Peyer's patch (tissue), 4 donors: ENCODE measurements around the gene IRAK2. TPM values are rescaled to one million over a fixed set of nuclear protein-coding genes. Genes with fewer than 3 reads are reported as not detected.
"Not testable (repeated sequence)": the region's sequence is repeated elsewhere in the genome, so short reads cannot be mapped to it uniquely, and the experiment has no call there.

Experiments used
- DNase-seq, 3 donors: peaks; one replicate each; pipeline ENCODE4 v3.0.0-alpha.2; 2017 to 2019
- H3K27ac ChIP-seq, 4 donors: fragments of 200-600 bp; sonication (generic); one replicate each; pipeline ENCODE4 v1.5.1; 2016 to 2019
- H3K27me3 ChIP-seq, 2 donors: fragments of 200-600 bp; sonication (generic); one replicate each; pipeline ENCODE4 v1.5.1; 2019
- H3K36me3 ChIP-seq, 3 donors: fragments of 200-600 bp; sonication (generic); one replicate each; pipeline ENCODE4 v1.5.1; 2016 to 2019
- H3K4me1 ChIP-seq, 4 donors: fragments of 200-600 bp; sonication (generic); one replicate each; pipeline ENCODE4 v1.5.1; 2016 to 2019
- H3K4me3 ChIP-seq, 4 donors: fragments of 200-600 bp; sonication (generic); 1 replicate in 3 of 4; 2 replicates in 1 of 4; pipeline ENCODE4 v1.5.1; 2016 to 2019; ENCODE audit warnings: mild to moderate bottlenecking in 1 of 4
- H3K9me3 ChIP-seq, 4 donors: fragments of 200-600 bp; sonication (generic); one replicate each; pipeline ENCODE4 v1.5.1; 2016 to 2019; ENCODE audit warnings: mild to moderate bottlenecking in 1 of 4
- POLR2A ChIP-seq, 2 donors: fragments of 450-650 bp; IDR thresholded peaks; one replicate each; pipeline ENCODE4 v1.5.1; 2017; ENCODE audit warnings: antibody characterized with exemption in 2 of 2, mild to moderate bottlenecking in 2 of 2, moderate library complexity in 2 of 2
- total RNA-seq, 4 donors: library from RNA; depleted of rRNA; stranded (reverse); fragments of >200 nt; gene quantifications; one replicate each; pipeline ENCODE4 v1.1.0, GENCODE V29; 2016
- TF ChIP-seq, protein P1 (sequence below), 6 experiments: fragments of 450-650 bp in 4 of 6; fragments of 200-600 bp in 2 of 6; sonication (generic) in 1 of 6; IDR thresholded peaks; one replicate each; pipeline ENCODE4 v1.5.1; 2017 to 2019; ENCODE audit warnings: antibody characterized with exemption in 6 of 6, mild to moderate bottlenecking in 3 of 6, moderate library complexity in 1 of 6

The IRAK2 gene
- total RNA-seq, 4 donors from 2014 or later, result 9.1 to 17.3 (median 11.0) TPM

GRCh38 chr3:10119376-10119775, 45.3 kb upstream of the IRAK2 start:
- Histone ChIP-seq H3K27me3 (no peaks in the 10 kb centered on the region), H3K9me3 (no peaks in the 10 kb centered on the region), H3K27ac (no peak overlapping the region), H3K4me3 (no peak overlapping the region), H3K36me3 (no peaks in the 10 kb centered on the region), H3K4me1 (peaks cover 0 to 18% (median 3%) of the 10 kb centered on the region in 4 donors)
- DNase-seq, result no peak
- TF ChIP-seq, protein P1, sequence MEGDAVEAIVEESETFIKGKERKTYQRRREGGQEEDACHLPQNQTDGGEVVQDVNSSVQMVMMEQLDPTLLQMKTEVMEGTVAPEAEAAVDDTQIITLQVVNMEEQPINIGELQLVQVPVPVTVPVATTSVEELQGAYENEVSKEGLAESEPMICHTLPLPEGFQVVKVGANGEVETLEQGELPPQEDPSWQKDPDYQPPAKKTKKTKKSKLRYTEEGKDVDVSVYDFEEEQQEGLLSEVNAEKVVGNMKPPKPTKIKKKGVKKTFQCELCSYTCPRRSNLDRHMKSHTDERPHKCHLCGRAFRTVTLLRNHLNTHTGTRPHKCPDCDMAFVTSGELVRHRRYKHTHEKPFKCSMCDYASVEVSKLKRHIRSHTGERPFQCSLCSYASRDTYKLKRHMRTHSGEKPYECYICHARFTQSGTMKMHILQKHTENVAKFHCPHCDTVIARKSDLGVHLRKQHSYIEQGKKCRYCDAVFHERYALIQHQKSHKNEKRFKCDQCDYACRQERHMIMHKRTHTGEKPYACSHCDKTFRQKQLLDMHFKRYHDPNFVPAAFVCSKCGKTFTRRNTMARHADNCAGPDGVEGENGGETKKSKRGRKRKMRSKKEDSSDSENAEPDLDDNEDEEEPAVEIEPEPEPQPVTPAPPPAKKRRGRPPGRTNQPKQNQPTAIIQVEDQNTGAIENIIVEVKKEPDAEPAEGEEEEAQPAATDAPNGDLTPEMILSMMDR (IDR thresholded peaks at IDR 0.05), result no peak
- TF ChIP-seq POLR2A (IDR thresholded peaks at IDR 0.05), result no peak

DNA sequence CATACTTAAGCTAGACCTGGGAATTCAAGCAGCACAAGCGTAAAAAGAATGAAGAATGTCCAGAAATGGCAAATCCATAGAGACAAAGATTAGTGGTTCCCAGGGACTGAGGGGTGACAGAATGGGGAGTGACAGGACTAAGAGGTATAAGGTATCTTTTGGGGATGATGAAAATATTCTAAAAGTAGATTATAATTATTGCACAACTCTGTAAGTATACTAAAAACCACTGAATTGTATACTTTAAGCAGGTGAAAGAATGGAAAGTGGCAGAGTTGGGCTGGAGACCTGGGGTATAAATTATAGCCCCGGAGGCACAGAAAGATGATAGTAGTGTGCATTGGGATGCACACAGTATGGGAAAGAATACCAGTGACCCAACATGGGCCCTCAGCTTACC, 43.7 kb upstream of the IRAK2 start:
- no peaks in the 10 kb centered on the region for H3K27me3 ChIP-seq
- no peak for DNase-seq
- H3K4me1 ChIP-seq, result peaks cover 0 to 18% (median 3%) of the 10 kb centered on the region in 4 donors
- no peak overlapping the region for H3K27ac ChIP-seq
- H3K36me3 ChIP-seq, result peaks cover 0 to 15% (median 0%) of the 10 kb centered on the region in 3 donors
- no peak for TF ChIP-seq POLR2A (IDR thresholded peaks at IDR 0.05)
- H3K9me3 ChIP-seq, result no peaks in the 10 kb centered on the region
- H3K4me3 ChIP-seq, result no peak overlapping the region

GRCh38 chr3:10122724-10123123, 42.0 kb upstream of the IRAK2 start:
- no peak for DNase-seq
- no peaks in the 10 kb centered on the region for H3K27me3 ChIP-seq
- no peak overlapping the region for H3K4me3 ChIP-seq
- peaks cover 0 to 4% (median 0%) of the 10 kb centered on the region in 4 donors for H3K4me1 ChIP-seq
- peaks cover 0 to 32% (median 0%) of the 10 kb centered on the region in 3 donors for H3K36me3 ChIP-seq
- H3K9me3 ChIP-seq, result no peaks in the 10 kb centered on the region
- H3K27ac ChIP-seq, result no peak overlapping the region
- TF ChIP-seq, protein P1 (IDR thresholded peaks at IDR 0.05), result no peak
- no peak for TF ChIP-seq POLR2A (IDR thresholded peaks at IDR 0.05)

GRCh38 chr3:10135872-10136271, 28.8 kb upstream of the IRAK2 start:
- not testable (repeated sequence) for H3K4me3 ChIP-seq, H3K27me3 ChIP-seq, DNase-seq, H3K27ac ChIP-seq, H3K4me1 ChIP-seq, H3K9me3 ChIP-seq, H3K36me3 ChIP-seq

- peaks cover 0 to 4% (median 0%) of the 10 kb centered on the region in 4 donors for H3K4me1 ChIP-seq
- H3K36me3 ChIP-seq, result no peaks in the 10 kb centered on the region
- no peaks in the 10 kb centered on the region for H3K27me3 ChIP-seq
- H3K9me3 ChIP-seq, result no peaks in the 10 kb centered on the region
- TF ChIP-seq, protein P1 (IDR thresholded peaks at IDR 0.05), result no peak
- no peak for TF ChIP-seq POLR2A (IDR thresholded peaks at IDR 0.05)
- no peak for DNase-seq
- no peak overlapping the region for H3K4me3 ChIP-seq
- H3K27ac ChIP-seq, result no peak overlapping the region
These were observed 28.2 kb upstream of the IRAK2 start for GRCh38 chr3:10136426-10137005.

DNA sequence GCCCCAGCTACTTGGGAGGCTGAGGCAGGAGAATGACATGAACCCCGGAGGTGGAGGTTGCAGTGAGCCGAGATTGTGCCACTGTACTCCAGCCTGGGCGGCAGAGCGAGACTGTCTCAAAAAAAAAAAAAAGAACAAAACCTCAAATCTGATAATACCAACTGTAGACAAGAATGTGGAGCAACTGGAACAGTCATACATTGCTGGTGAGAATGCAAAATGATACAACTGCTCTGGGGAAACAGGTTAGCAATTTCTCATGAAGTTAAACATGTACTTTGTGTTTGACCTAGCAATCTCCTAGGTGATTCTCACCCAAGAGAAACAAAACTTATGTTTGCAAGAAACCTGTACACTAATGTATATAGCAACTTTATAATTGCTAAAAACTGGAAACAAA, 27.5 kb upstream of the IRAK2 start:
- Histone ChIP-seq H3K4me3 (no peak overlapping the region), H3K27me3 (no peaks in the 10 kb centered on the region), H3K27ac (no peak overlapping the region), H3K36me3 (no peaks in the 10 kb centered on the region), H3K9me3 (no peaks in the 10 kb centered on the region), H3K4me1 (peaks cover 0 to 4% (median 0%) of the 10 kb centered on the region in 4 donors)
- TF ChIP-seq POLR2A (IDR thresholded peaks at IDR 0.05), result no peak
- no peak for DNase-seq

DNA sequence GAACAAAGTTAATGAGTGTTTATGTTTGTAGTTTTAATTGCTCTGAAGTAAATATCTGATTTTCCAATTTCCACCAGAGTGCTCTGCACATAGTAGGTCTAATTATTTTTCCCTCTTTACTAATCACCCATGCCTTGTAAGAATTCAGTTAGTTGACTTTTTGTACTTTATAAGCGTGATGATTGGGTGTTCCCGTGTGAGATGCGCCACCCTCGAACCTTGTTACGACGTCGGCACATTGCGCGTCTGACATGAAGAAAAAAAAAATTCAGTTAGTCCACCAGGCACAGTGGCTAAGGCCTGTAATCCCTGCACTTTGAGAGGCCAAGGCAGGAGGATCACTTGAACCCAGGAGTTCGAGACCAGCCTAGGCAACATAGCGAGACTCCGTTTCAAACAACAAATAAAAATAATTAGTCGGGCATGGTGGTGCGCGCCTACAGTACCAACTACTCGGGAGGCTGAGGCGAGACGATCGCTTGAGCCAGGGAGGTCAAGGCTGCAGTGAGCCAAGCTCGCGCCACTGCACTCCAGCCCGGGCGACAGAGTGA, 23.6 kb upstream of the IRAK2 start:
- H3K4me1 ChIP-seq, result peaks cover 0 to 24% (median 8%) of the 10 kb centered on the region in 4 donors
- H3K27me3 ChIP-seq, result no peaks in the 10 kb centered on the region
- H3K27ac ChIP-seq, result peak overlapping the region in 3 of 4 donors; percentile 86 to 96 (median 87)
- DNase-seq, result no peak
- H3K4me3 ChIP-seq, result peak overlapping the region in 3 of 4 donors; percentile 54 to 91 (median 84)
- H3K9me3 ChIP-seq, result no peaks in the 10 kb centered on the region
- H3K36me3 ChIP-seq, result no peaks in the 10 kb centered on the region
- TF ChIP-seq POLR2A (IDR thresholded peaks at IDR 0.05), result no peak
- TF ChIP-seq, protein P1 (IDR thresholded peaks at IDR 0.05), result no peak
